Measurements from ENCODE around the gene MAP2K1. TPM values are rescaled to one million over a fixed set of nuclear protein-coding genes. Genes with fewer than 3 reads are reported as not detected.
"Not testable (repeated sequence)": the region's sequence is repeated elsewhere in the genome, so short reads cannot be mapped to it uniquely, and the experiment has no call there.

MAP2K1 gene
- total RNA-seq, 1 donor from 2014 or later, result 53.6 TPM

DNA sequence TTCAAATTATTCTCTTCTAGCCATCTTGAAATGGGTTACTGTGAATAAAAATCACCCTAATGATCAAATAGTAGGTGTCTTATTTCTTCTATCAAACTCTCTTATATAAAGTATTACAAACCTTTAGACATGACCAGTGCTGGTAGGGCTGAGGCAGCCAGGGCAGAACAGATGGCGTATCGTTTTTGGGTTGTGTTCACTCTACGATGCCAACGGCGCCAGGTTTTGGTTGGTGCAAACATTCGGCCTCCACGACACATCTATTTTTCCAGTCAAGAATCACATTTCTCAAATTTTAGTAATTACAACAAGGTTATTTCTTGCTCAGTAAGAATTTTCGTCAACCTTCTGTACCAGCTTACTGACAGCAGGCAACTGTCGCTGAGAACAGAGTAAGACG lies 115.8 kb downstream of the MAP2K1 start:
- H3K4me1 ChIP-seq, result peaks cover 45% of the 10 kb centered on the region
- no peak overlapping the region for H3K27ac ChIP-seq
- no peak for ATAC-seq
- DNase-seq, result no peak
- TF ChIP-seq, protein P1, sequence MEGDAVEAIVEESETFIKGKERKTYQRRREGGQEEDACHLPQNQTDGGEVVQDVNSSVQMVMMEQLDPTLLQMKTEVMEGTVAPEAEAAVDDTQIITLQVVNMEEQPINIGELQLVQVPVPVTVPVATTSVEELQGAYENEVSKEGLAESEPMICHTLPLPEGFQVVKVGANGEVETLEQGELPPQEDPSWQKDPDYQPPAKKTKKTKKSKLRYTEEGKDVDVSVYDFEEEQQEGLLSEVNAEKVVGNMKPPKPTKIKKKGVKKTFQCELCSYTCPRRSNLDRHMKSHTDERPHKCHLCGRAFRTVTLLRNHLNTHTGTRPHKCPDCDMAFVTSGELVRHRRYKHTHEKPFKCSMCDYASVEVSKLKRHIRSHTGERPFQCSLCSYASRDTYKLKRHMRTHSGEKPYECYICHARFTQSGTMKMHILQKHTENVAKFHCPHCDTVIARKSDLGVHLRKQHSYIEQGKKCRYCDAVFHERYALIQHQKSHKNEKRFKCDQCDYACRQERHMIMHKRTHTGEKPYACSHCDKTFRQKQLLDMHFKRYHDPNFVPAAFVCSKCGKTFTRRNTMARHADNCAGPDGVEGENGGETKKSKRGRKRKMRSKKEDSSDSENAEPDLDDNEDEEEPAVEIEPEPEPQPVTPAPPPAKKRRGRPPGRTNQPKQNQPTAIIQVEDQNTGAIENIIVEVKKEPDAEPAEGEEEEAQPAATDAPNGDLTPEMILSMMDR (IDR thresholded peaks at IDR 0.05), result no peak
- intact Hi-C loops (cut with DNase I), result no loop called here
- H3K4me3 ChIP-seq, result peak overlapping the region; percentile 99
- no peaks in the 10 kb centered on the region for H3K27me3 ChIP-seq (ENCODE audit: low read depth)
- H3K9me3 ChIP-seq, result no peaks in the 10 kb centered on the region
- H3K36me3 ChIP-seq, result peaks cover 56% of the 10 kb centered on the region

DNA sequence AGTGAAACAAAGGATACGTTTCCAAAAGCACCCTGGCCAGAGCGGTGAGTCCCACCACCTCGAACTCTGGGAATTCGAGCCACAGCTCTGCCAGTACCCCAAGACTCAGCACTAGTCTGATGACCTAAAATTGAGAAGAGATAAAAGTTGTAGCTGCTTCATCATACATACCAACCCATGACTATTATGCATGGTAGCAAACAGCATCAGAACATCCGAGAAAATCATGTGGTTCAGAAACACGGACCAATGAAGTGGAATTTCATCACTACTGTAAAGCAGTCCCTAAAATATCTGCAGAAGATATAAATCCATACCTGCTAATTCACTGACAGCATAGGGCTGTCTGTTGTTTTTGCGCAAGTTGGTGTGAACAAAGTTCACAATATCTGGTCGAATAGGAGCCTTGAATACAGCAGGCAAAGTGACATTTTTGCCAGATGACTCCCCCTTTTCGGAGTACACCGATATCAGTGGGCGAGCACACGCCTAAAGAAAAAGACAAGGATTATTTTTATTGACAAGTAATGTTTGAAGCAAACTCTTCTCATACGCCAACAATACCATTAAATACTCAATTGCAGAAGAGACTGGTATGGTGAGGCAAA lies 116.4 kb downstream of the MAP2K1 start:
- DNase-seq; H3K27ac ChIP-seq; intact Hi-C loops (cut with DNase I); H3K9me3 ChIP-seq; ATAC-seq; H3K27me3 ChIP-seq (ENCODE audit: low read depth): not testable (repeated sequence)
- Histone ChIP-seq H3K4me3 (peak overlapping the region; percentile 99), H3K4me1 (peaks cover 40% of the 10 kb centered on the region), H3K36me3 (peaks cover 53% of the 10 kb centered on the region)

DNA sequence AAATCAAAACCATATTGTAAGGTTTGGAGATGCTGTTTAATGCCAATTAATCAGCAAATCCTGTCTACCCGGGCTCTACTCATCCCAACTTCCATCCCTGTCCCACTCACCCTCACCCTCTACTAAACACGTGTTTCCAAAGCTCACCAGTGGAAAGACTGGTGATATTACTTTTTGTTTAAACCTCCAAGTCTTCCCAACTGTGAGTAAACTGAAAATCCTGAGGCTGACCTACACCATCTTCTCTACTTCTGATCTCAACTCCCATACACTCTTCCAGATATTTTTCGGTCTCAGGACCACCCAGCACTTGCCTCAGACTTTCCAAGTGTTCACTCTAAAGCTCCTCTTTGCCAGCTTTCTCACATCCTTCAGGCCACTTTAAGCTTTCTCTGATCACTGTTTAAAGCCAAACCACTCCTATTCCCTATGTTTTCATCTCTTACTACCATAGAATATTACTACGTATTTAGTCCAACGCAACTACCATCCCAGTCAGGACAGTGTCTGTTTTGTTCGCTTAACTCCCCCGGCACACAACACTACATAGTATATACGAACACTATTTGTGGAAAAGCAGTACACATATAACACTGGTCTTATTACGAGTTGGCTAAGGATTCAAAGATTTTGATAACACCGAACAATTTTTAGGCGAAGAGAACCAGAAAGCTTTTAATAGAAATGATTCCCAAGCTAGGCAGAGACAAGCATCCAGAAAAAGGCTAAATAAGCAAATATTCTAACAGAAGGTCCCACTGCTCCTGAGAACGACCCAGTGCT lies 117.3 kb downstream of the MAP2K1 start:
- ATAC-seq (no peak), DNase-seq (no peak)
- Histone ChIP-seq H3K4me1 (peaks cover 38% of the 10 kb centered on the region), H3K36me3 (peaks cover 44% of the 10 kb centered on the region), H3K27ac (peak overlapping the region; percentile 97), H3K27me3 (ENCODE audit: low read depth) (no peaks in the 10 kb centered on the region), H3K4me3 (peak overlapping the region; percentile 99), H3K9me3 (no peaks in the 10 kb centered on the region)
- TF ChIP-seq, protein P1 (IDR thresholded peaks at IDR 0.05), result no peak
- intact Hi-C loops (cut with DNase I), result no loop called here

DNA sequence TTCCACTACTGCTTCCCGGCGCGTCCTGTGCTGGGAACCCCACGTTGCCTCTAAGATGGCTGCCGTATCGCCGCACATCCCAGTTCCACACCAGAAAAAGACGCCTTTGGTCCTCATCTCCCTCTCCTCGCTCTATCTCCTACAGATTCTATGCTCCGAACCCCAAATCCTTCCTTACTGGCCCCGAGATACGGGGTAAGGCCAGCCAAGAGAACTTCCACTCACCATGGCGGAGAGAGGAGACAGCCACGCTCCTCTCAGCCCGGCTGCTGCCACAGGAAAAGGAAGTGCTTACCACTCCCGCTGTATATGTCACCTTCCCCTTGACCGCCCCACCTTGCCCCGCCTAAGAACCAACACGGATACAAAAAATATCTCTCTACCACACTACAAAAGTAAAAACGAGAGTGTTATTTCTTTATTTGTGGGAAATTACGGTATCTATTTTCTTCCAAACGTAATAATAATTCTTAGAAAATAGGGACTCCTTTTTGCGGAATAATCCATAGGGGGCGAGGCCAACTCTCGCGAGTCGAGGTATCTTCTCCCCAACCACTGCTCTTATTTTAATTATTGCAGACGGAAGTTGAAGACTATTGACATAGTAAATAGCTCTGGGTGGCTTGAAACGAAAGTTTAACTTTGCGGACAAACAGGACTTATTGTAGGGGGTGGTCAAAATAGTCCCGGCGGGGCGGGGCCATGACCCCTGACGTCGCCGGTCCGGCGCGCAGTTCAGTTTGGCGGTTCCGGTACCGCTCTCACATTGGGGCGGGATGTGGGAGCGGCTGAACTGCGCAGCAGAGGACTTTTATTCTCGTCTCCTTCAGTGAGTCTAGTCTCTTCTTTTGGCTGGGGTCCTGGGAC lies 118.1 kb downstream of the MAP2K1 start, which contains the start of the genes RPL4 and ZWILCH:
RPL4 (minus strand) TSS at position 293 of the 867 bp plus-strand sequence; CDS start at position 228, 65 bp downstream.
ZWILCH (plus strand) TSS at position 764 of the 867 bp plus-strand sequence; CDS start at position 777, 13 bp downstream.
- H3K4me1 ChIP-seq, result peaks cover 38% of the 10 kb centered on the region
- no peaks in the 10 kb centered on the region for H3K9me3 ChIP-seq
- TF ChIP-seq, protein P1 (IDR thresholded peaks at IDR 0.05), result peak; percentile 7
- H3K27ac ChIP-seq, result peak within 1 kb of the TSS; percentile 97
- DNase-seq (peak; percentile 88), ATAC-seq (peak; percentile 96 to 97)
- H3K4me3 ChIP-seq, result peak within 1 kb of the TSS; percentile 99
- peaks cover 36% of the 10 kb centered on the region for H3K36me3 ChIP-seq
- intact Hi-C loops (cut with DNase I), result no loop called here
- no peaks in the 10 kb centered on the region for H3K27me3 ChIP-seq (ENCODE audit: low read depth)

DNA sequence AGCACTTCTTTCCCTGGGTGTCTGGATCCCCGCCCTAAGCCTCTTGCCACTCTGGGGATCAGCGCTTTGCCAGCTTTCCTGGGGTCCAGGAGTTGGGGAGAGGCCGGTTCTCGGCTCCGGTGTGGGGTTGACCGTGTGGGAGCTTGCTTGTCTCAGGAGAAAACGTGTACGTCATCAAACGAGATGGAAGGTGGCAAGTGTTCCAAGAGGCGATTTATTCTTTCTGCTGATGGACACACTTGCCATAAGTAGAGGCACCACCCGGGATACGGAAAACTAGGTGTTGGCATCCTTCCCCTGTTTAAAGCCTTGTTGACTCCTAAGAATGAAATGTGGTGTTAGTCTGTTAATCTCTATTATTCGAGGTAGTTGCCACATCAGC lies 118.7 kb downstream of the MAP2K1 start:
- H3K9me3 ChIP-seq, result no peaks in the 10 kb centered on the region
- peak in 1 of 2 donors; percentile 45 for ATAC-seq
- H3K4me1 ChIP-seq, result peaks cover 38% of the 10 kb centered on the region
- peak overlapping the region; percentile 97 for H3K27ac ChIP-seq
- TF ChIP-seq, protein P1 (IDR thresholded peaks at IDR 0.05), result no peak
- intact Hi-C loops (cut with DNase I), result no loop called here
- peak overlapping the region; percentile 99 for H3K4me3 ChIP-seq
- H3K36me3 ChIP-seq, result peaks cover 30% of the 10 kb centered on the region
- no peaks in the 10 kb centered on the region for H3K27me3 ChIP-seq (ENCODE audit: low read depth)
- no peak for DNase-seq

Data from lower lobe of right lung (tissue), 2 donors.